ENCODE results near the gene SLC25A25. TPM values are rescaled to one million over a fixed set of nuclear protein-coding genes. Genes with fewer than 3 reads are reported as not detected.

Gene SLC25A25
- total and polyA plus RNA-seq, 9 of the 15 experiments (the other 6 are each of a cell fraction or from before 2014, with no cell fraction given): 0.07 to 35.9 (median 23.2) TPM

DNA sequence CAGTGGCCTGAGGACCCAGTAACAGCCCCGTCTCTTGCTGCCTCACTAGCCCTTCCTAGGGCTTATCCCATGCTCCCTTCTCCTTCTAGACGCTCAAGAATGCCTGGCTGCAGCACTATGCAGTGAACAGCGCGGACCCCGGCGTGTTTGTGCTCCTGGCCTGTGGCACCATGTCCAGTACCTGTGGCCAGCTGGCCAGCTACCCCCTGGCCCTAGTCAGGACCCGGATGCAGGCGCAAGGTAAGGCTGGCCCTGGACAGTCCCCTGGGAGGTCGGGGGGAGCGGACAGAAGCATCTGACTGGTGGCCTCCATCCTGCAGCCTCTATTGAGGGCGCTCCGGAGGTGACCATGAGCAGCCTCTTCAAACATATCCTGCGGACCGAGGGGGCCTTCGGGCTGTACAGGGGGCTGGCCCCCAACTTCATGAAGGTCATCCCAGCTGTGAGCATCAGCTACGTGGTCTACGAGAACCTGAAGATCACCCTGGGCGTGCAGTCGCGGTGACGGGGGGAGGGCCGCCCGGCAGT, 39.0 kb downstream of the SLC25A25 start:
- no peak overlapping the region for H3K27ac ChIP-seq (ENCODE audit: extremely low read depth, low read depth, low read length)
- no peak overlapping the region for H2AFZ ChIP-seq (ENCODE audit: low read depth, low read length)
- H3K9me3 ChIP-seq (replicated peaks; ENCODE audit: control insufficient read depth, insufficient read depth, low read depth, low read length): no peaks in the 10 kb centered on the region
- DNase-seq (ENCODE audit: extremely low read depth in 1 of 4, low spot score in 3 of 4) (no peak), FAIRE-seq (no peak), ATAC-seq (no peak)
- no peak overlapping the region for H3K4me3 ChIP-seq
- no peaks in the 10 kb centered on the region for H3K9me1 ChIP-seq (ENCODE audit: control insufficient read depth, insufficient read depth, low read length)
- intact Hi-C loops (cut with micrococcal nuclease): no loop called here
- H3K9ac ChIP-seq (ENCODE audit: insufficient read depth in 1 of 2, low read depth in 2 of 2, low read length in 2 of 2): peak overlapping the region in 1 of 2 experiments; percentile 60; a peak in 1 of 4 replicates
- H3K4me2 ChIP-seq (ENCODE audit: insufficient read depth, low read length): no peak overlapping the region
- peaks cover 4% of the 10 kb centered on the region; the same call in 2 of the 3 replicates for H3K79me2 ChIP-seq (ENCODE audit: control insufficient read depth, insufficient read depth, low read length)
- peak; percentile 55 for TF ChIP-seq POLR2G (IDR thresholded peaks at IDR 0.05; ENCODE audit: low read depth, low read length)
- peak; percentile 9 for TF ChIP-seq HMGN3 (IDR thresholded peaks at IDR 0.05; ENCODE audit: borderline replicate concordance, extremely low read depth, insufficient read length, low read depth, low read length)
- TF ChIP-seq, protein P1, sequence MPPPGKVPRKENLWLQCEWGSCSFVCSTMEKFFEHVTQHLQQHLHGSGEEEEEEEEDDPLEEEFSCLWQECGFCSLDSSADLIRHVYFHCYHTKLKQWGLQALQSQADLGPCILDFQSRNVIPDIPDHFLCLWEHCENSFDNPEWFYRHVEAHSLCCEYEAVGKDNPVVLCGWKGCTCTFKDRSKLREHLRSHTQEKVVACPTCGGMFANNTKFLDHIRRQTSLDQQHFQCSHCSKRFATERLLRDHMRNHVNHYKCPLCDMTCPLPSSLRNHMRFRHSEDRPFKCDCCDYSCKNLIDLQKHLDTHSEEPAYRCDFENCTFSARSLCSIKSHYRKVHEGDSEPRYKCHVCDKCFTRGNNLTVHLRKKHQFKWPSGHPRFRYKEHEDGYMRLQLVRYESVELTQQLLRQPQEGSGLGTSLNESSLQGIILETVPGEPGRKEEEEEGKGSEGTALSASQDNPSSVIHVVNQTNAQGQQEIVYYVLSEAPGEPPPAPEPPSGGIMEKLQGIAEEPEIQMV (tag; conservative IDR thresholded peaks at IDR 0.05; ENCODE audit: low read depth): no peak
- no peaks in the 10 kb centered on the region for H4K20me1 ChIP-seq (replicated peaks; ENCODE audit: control insufficient read depth, insufficient read depth, low read length)
- H3K4me1 ChIP-seq (replicated peaks in 1 of 2; ENCODE audit: control insufficient read depth in 2 of 2, insufficient read depth in 2 of 2, low read length in 2 of 2): peaks cover 11 to 53% of the 10 kb centered on the region in 2 experiments; a peak in 4 of 5 replicates
- 94% methylated on average over 22 of the region's 23 CpGs for WGBS (ENCODE audit: insufficient coverage, low coverage, missing lambda C conversion rate)
- H3K36me3 ChIP-seq (ENCODE audit: control insufficient read depth, insufficient read depth, low read length): peaks cover 76% of the 10 kb centered on the region
- ChIA-PET POLR2A (interaction anchor here (1.4 to 2.0 kb wide), 3 partner anchors 8 to 11 kb away, joined by 5 to 14 read pairs (median 13); no protein-coding TSS in a partner anchor), CTCF (ENCODE audit: low intra/inter-chr PET ratio) (no interaction called here)
- H3K27me3 ChIP-seq (ENCODE audit: control insufficient read depth in 2 of 2, insufficient read depth in 2 of 2, low read length in 2 of 2): no peaks in the 10 kb centered on the region
- BruUV-seq (replicated peaks): no TSS peak
- in situ Hi-C loops (cut with MboI): no loop called here
